Renal pelvis (tissue), 4 donors: ENCODE results near the gene HEATR5B. TPM values are rescaled to one million over a fixed set of nuclear protein-coding genes. Genes with fewer than 3 reads are reported as not detected.
"Not testable (repeated sequence)": the region's sequence is repeated elsewhere in the genome, so short reads cannot be mapped to it uniquely, and the experiment has no call there.

Experiments
- DNase-seq: peaks from one replicate; pipeline ENCODE4 v3.0.0-alpha.2; 2013
- polyA plus RNA-seq, 3 donors: library from polyadenylated mRNA; unstranded; fragments of 120-200 nt; gene quantifications; one replicate each; pipeline ENCODE4 v1.2.1, GENCODE V29; 2013; ENCODE audit not compliant: insufficient read length in 3 of 3

The HEATR5B gene
- polyA plus RNA-seq, 3 donors: 20.8 to 27.0 (median 23.3) TPM

- DNase-seq: no peak
Measured at GRCh38 chr2:36951574-36951973, 132.6 kb downstream of the HEATR5B start.

GRCh38 chr2:36951027-36951518 is 133.1 kb downstream of the HEATR5B start:
- DNase-seq: no peak

- no peak for DNase-seq
Measured at GRCh38 chr2:36949845-36950244, 134.3 kb downstream of the HEATR5B start.

GRCh38 chr2:36945240-36945639 is 138.9 kb downstream of the HEATR5B start:
- DNase-seq: not testable (repeated sequence)

GRCh38 chr2:36941867-36942266 is 142.3 kb downstream of the HEATR5B start:
- no peak for DNase-seq

GRCh38 chr2:36936526-36936925 is 147.6 kb downstream of the HEATR5B start:
- DNase-seq: not testable (repeated sequence)

GRCh38 chr2:36931688-36932087 is 152.5 kb downstream of the HEATR5B start:
- DNase-seq: not testable (repeated sequence)

Other genes starting within 250 kb of the HEATR5B start
- 10 to 100 TPM; 19.9 to 23.3 (median 21.5) TPM for gene STRN, start 117.8 kb downstream of the HEATR5B start, polyA plus RNA-seq
- 1 to 10 TPM; 8.0 to 9.6 (median 8.1) TPM for gene GPATCH11, start 146 bp upstream of the HEATR5B start, polyA plus RNA-seq
- 10 to 100 TPM; 27.0 to 36.3 (median 33.1) TPM for gene EIF2AK2, start 72.6 kb upstream of the HEATR5B start, polyA plus RNA-seq
- not detected for gene SULT6B1, start 104.3 kb upstream of the HEATR5B start, polyA plus RNA-seq
- 10 to 100 TPM; 44.7 to 64.0 (median 61.8) TPM for gene CEBPZOS, start 112.1 kb upstream of the HEATR5B start, polyA plus RNA-seq
- 10 to 100 TPM; 72.7 to 87.2 (median 82.0) TPM for gene CEBPZ, start 147.2 kb upstream of the HEATR5B start, polyA plus RNA-seq
- gene NDUFAF7, start 147.3 kb upstream of the HEATR5B start, polyA plus RNA-seq: 10 to 100 TPM; 19.0 to 37.2 (median 27.8) TPM
- gene PRKD3, start 240.5 kb upstream of the HEATR5B start, polyA plus RNA-seq: 10 to 100 TPM; 46.3 to 56.4 (median 55.8) TPM